Measurements from ENCODE around the gene IHH.

- TF ChIP-seq CTCF (IDR thresholded peaks at IDR 0.05; ENCODE audit: extremely low read depth in 1 of 2, insufficient read depth in 1 of 2, low read depth in 1 of 2, low read length in 2 of 2), result no peak
- TF ChIP-seq MYC (IDR thresholded peaks at IDR 0.05; ENCODE audit: low read depth, low read length), result no peak
- no peak for TF ChIP-seq POLR2A (IDR thresholded peaks at IDR 0.05; ENCODE audit: low read depth, low read length)
- TF ChIP-seq MAX (IDR thresholded peaks at IDR 0.05; ENCODE audit: insufficient read depth, insufficient read length), result no peak
- no peak for TF ChIP-seq FOS (IDR thresholded peaks at IDR 0.05; ENCODE audit: borderline replicate concordance, insufficient read depth, low read length)
- no peak for TF ChIP-seq POLR2AphosphoS5 (IDR thresholded peaks at IDR 0.05; ENCODE audit: insufficient read depth, low read depth, low read length)
Measured at GRCh38 chr2:219071131-219071816, 10.6 kb upstream of the IHH start.

Measured in endothelial cell of umbilical vein (primary cell).